HG02840 (cell line): ENCODE measurements around the gene CDCA7L.
"Not testable (repeated sequence)": the region's sequence is repeated elsewhere in the genome, so short reads cannot be mapped to it uniquely, and the experiment has no call there.

Source experiments
- ATAC-seq: cut with Tn5 transposase; IDR thresholded peaks from one replicate; pipeline ENCODE4 v1.9.1; 2021; ENCODE audit warnings: mild to moderate bottlenecking, moderate library complexity, moderate number of reproducible peaks; ENCODE audit not compliant: unreplicated experiment, low FRiP score

Gene CDCA7L

GRCh38 chr7:21944616-21945453 lies 864 bp downstream of the CDCA7L start:
- ATAC-seq = no peak

- no peak for ATAC-seq
Observed at GRCh38 chr7:21943436-21943835, 2.3 kb downstream of the CDCA7L start.

GRCh38 chr7:21942955-21943354 lies 2.7 kb downstream of the CDCA7L start:
- ATAC-seq = no peak

DNA sequence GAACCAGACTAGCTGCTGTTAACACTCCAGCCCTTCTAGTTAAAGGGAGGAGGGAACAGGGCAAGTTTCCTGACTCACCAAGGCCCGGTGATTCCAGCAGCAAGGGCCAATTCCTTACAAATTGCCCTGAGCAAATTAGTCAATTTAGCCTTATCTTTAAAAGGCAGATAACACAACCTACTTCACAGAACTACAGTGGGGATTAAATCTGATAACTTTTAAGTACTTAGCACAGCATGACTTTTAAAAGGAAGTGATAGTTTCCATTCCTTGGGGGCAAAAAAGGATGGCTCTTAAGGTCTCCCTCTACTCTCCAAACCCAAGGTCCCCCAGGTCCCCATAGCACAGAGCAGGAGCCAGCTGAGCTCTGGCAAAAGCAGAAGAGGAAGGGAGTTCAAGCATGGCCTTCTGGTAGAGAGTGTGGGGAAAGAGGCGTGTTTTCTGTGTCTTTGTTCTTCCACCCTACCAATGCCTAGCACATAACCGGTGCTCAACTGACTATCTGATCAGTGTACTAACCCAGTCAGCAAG lies 4.0 kb downstream of the CDCA7L start:
- ATAC-seq = no peak

- peak; percentile 1 for ATAC-seq
Observed at GRCh38 chr7:21939858-21940372, 5.8 kb downstream of the CDCA7L start.

GRCh38 chr7:21939136-21939857 lies 6.4 kb downstream of the CDCA7L start:
- ATAC-seq = peak; percentile 77

GRCh38 chr7:21938463-21938862 lies 7.2 kb downstream of the CDCA7L start:
- ATAC-seq = no peak

DNA sequence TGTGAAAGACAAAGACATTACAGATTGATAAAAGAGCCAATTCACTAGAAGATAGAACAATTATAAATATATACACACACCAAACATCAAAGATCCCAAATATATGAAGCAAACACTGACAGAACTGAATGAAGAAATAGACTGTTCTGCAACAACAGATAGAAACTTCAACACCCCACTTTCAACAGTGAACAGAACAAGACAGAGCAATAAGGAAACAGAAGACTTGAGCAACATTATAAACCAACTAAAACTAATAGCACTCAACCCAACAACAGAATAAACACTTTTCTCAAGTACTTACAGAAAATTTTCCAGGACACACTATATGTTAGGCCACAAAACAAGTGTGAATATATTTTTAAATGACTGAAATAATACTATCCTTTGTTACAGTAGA lies 10.9 kb downstream of the CDCA7L start:
- ATAC-seq = no peak

GRCh38 chr7:21933293-21933692 lies 12.4 kb downstream of the CDCA7L start:
- not testable (repeated sequence) for ATAC-seq

GRCh38 chr7:21927693-21928092 lies 18.0 kb downstream of the CDCA7L start:
- ATAC-seq = no peak

DNA sequence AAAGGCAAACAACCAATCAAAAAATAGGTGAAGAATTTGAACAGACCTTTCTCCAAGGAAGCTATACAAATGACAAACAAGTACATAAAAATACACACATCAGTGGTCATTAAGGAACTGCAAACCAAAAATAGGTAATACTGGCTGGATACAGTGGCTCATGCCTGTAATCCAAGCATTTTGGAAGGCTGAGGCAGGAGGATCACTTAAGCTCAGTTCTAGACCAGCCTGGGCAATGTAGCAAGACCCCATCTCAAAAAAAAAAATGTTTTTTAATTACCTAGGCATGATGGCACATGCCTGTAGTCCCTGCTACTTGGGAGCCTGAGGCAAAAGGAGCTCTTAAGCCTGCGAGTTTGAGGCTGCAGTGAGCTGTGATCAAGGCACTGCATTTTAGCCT lies 19.3 kb downstream of the CDCA7L start:
- ATAC-seq = no peak

DNA sequence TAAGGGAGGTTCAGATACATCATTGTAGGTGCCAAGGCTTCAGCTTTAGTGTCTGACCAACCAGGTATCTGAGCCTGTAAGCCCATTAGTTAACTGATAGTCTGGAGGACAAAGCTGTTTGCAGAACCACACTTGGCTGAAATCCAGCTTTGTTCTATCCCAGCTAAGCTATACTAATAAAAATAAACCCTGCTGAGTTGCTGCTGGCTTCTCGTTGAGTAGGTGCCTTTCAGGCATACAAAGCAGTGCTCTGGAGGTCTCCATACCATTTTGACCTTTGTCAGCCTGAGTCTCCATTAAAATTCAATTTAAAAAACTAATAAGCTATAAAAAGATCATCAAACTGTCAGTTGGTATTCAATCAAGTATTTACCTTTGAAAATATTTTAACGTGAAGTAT lies 22.0 kb downstream of the CDCA7L start:
- no peak for ATAC-seq

DNA sequence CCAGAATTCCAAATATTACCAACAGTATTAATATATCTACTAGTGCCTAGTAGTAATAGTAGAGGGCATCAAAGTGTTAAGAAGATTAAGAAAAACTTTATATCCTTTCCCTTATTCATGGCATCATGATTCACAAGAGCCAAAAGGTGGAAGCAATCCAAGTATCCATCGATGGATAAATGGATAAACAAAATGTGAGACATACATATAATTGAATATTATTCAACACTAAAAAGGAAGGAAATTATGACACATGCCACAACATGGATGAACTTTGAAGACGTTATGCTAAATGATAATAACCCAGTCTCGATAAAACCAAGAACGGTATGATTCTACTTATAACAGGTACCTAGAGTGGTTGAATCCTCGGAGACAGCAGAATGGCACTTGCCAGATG lies 23.1 kb downstream of the CDCA7L start:
- ATAC-seq = no peak

DNA sequence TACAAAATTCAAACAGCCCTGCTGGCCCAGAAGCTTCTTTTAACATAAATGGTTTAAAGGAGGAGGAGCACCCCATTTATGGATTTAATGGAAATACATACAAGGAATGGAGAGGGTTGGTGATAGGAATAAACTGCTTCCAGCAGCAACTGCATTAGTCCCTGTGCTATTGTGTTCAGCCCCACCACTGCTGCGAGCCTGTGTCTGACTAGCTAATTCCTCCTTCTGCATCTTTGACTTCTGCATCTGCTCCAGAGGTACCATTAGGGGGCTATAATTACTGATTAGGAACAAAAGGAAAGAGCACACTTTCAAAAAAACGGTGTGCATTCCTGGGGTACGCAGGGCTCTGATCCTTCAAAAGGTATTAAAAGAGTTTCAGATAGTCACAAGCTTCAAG lies 24.8 kb downstream of the CDCA7L start:
- ATAC-seq = no peak

GRCh38 chr7:21918216-21918615 lies 27.5 kb downstream of the CDCA7L start:
- ATAC-seq = no peak

DNA sequence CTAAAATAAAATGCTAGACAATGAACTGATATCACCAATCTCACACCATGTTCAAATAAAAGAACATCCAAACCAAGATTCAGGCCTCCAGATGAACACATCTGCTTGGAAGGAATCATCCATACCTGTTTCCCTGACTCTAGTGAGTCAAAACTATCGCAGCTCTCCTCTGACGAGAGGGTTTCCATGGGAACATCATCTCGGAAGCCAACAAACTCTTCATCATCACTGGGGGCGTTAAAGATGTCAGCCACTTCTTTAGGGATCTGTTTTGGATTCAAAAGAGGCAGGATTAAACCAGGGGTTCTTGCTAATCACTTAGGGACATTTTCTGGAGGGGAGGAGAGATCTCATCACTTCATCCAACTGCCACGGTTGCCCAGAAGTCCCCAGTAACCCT lies 29.1 kb downstream of the CDCA7L start:
- ATAC-seq = no peak

DNA sequence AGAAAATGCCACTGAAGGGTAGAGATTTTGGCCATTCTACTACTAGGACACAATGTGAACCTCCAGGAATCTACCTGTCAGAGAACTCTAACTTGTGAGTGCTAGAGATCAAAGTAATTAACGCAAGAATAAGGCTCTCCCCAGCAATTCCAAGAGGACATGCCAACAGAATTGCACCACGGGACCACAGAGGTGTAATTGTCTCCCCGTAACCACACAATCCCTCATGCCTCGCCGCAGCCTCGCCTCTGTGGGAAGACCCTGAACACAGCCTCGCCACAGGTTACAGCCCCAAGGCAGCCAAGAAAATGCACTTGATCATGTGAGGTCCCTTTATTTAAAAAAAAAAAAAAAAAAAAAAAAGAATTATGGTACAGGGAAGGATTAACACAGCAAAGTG lies 29.5 kb downstream of the CDCA7L start:
- no peak for ATAC-seq

DNA sequence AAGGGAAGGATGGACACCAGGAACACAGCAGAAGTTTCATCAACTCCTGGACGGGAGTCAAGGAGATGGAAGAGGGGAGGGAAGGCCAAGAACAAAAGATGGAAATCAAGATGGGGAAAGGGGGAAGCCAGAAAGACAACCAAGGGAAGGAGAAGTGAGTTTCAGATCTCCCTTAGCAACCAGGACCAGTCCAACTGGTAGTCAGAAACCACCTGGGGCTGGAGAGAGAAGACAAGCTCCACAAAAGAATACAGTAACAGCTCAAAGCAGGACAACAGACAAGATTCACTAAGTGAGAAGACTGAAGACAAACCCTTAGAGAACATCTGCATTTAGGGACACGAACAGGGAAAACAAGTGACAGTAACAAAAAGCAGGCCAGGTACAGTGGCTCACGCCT lies 30.6 kb downstream of the CDCA7L start:
- ATAC-seq = no peak

- no peak for ATAC-seq
Observed at GRCh38 chr7:21914671-21915070, 31.0 kb downstream of the CDCA7L start.

DNA sequence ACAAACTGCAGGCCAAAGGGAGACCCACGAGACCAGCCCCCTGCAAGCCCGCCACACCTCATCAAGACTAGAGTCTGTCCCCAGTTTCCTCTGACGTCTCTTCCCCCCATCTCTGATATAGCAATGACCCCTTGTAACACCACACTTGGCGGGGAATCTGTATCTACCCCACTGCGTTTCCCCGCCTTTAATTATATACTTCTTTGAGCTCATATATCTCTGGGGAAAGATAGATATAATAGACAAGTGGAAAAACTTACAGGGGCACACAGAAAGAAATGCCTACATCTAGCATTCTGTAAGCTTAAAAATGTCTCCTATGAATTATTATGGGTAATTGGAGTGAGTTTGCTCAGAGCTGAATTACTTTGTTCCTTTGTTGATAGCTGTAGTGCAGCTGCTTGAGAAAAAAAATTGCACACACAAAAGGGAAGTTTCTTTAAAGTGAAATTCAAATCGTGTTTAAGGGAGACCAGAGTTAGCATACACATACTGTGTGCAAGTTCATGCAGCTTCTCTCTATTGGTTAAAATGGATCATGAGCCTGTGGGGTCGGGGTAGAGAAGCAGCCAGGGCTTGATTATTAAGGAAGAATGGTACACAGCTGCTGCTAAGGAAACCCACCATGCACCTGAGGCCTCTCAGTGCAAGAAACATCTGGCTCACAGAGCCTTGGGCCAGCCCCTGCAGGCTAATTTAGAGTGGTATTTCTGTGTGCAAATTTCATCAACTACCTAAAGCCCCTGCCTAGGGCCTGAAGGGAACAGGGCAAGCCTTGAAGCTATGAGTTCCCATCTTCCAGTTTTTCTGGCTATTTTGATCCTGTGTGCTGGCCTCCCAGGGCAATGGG lies 32.5 kb downstream of the CDCA7L start:
- ATAC-seq = no peak

DNA sequence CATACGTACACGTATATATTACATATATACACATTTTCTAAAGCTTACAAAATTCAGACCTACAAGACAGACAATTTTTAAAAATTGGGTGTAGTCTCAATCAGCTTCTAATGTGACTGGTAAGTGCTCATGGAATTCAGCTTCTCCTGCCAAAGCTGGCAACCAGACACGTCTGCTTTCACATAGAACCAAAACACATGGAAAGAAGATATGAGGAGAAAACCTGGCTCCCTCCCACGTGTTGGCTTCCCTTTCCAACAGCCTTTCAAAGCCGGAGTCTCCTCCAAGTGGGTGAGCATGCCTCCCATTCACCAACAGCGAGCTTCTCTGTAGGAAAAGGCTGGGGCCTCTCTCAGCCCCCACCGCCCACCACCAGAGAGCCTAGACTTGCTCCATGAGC lies 33.4 kb downstream of the CDCA7L start:
- ATAC-seq = no peak
